ENCODE data around the gene CASP10. TPM values are rescaled to one million over a fixed set of nuclear protein-coding genes. Genes with fewer than 3 reads are reported as not detected.

The CASP10 gene
- total RNA-seq, 2 donors from 2014 or later: 3.5 to 6.8 TPM

- DNase-seq (ENCODE audit: low spot score): no peak
- Histone ChIP-seq H3K4me3 (no peak overlapping the region), H3K27ac (peak overlapping the region in 1 of 2 donors; percentile 7), H3K4me1 (peaks cover 0 to 4% of the 10 kb centered on the region in 2 donors), H3K36me3 (peaks cover 3% of the 10 kb centered on the region), H3K9me3 (no peaks in the 10 kb centered on the region), H3K27me3 (no peaks in the 10 kb centered on the region)
- TF ChIP-seq CTCF (IDR thresholded peaks at IDR 0.05): no peak
Measured at GRCh38 chr2:201191132-201191875, 8.4 kb downstream of the CASP10 start.

GRCh38 chr2:201194097-201194496, 11.2 kb downstream of the CASP10 start:
- TF ChIP-seq CTCF (IDR thresholded peaks at IDR 0.05): no peak
- H3K36me3 ChIP-seq: peaks cover 3% of the 10 kb centered on the region
- peaks cover 0 to 4% of the 10 kb centered on the region in 2 donors for H3K4me1 ChIP-seq
- H3K27ac ChIP-seq: no peak overlapping the region
- no peaks in the 10 kb centered on the region for H3K9me3 ChIP-seq
- no peak overlapping the region for H3K4me3 ChIP-seq
- DNase-seq (ENCODE audit: low spot score): no peak
- H3K27me3 ChIP-seq: no peaks in the 10 kb centered on the region

GRCh38 chr2:201195331-201195730, 12.4 kb downstream of the CASP10 start:
- Histone ChIP-seq H3K36me3 (peaks cover 3% of the 10 kb centered on the region), H3K27ac (no peak overlapping the region), H3K27me3 (no peaks in the 10 kb centered on the region)

GRCh38 chr2:201196003-201196402, 13.1 kb downstream of the CASP10 start:
- no peak overlapping the region for H3K27ac ChIP-seq
- no peaks in the 10 kb centered on the region for H3K9me3 ChIP-seq
- TF ChIP-seq CTCF (IDR thresholded peaks at IDR 0.05): no peak
- H3K4me3 ChIP-seq: no peak overlapping the region
- peaks cover 3% of the 10 kb centered on the region for H3K36me3 ChIP-seq
- H3K4me1 ChIP-seq: peaks cover 0 to 4% of the 10 kb centered on the region in 2 donors
- H3K27me3 ChIP-seq: no peaks in the 10 kb centered on the region
- DNase-seq (ENCODE audit: low spot score): no peak

More at GRCh38 chr2:201195331-201195730, 12.4 kb downstream of the CASP10 start:
- no peak for DNase-seq (ENCODE audit: low spot score)
- peaks cover 0 to 4% of the 10 kb centered on the region in 2 donors for H3K4me1 ChIP-seq
- no peaks in the 10 kb centered on the region for H3K9me3 ChIP-seq
- H3K4me3 ChIP-seq: no peak overlapping the region
- no peak for TF ChIP-seq CTCF (IDR thresholded peaks at IDR 0.05)

GRCh38 chr2:201196803-201197202, 13.9 kb downstream of the CASP10 start:
- Histone ChIP-seq H3K27ac (no peak overlapping the region), H3K36me3 (peaks cover 3% of the 10 kb centered on the region), H3K4me1 (peaks cover 0 to 4% of the 10 kb centered on the region in 2 donors), H3K9me3 (no peaks in the 10 kb centered on the region), H3K27me3 (no peaks in the 10 kb centered on the region), H3K4me3 (no peak overlapping the region)
- no peak for TF ChIP-seq CTCF (IDR thresholded peaks at IDR 0.05)
- DNase-seq (ENCODE audit: low spot score): no peak

- H3K36me3 ChIP-seq: peaks cover 3% of the 10 kb centered on the region
- H3K4me1 ChIP-seq: peaks cover 0 to 5% of the 10 kb centered on the region in 2 donors
- no peak for TF ChIP-seq CTCF (IDR thresholded peaks at IDR 0.05)
- no peak overlapping the region for H3K4me3 ChIP-seq
- no peak for DNase-seq (ENCODE audit: low spot score)
- no peaks in the 10 kb centered on the region for H3K27me3 ChIP-seq
- H3K9me3 ChIP-seq: no peaks in the 10 kb centered on the region
- no peak overlapping the region for H3K27ac ChIP-seq
Measured at GRCh38 chr2:201197781-201198180, 14.8 kb downstream of the CASP10 start.

All from right atrium auricular region (tissue), 2 donors.